GM20000 (cell line): Measurements from ENCODE around the gene LUZP2.

Experiments used
- DNase-seq: peaks from one replicate; pipeline ENCODE4 v3.0.0; 2012; ENCODE audit warnings: low spot score
- CTCF ChIP-seq: IDR thresholded peaks from 2 replicates; pipeline ENCODE4 v1.5.1; 2012; ENCODE audit warnings: mild to moderate bottlenecking, control low read depth; ENCODE audit errors: extremely low read depth, missing control alignments

The LUZP2 gene

GRCh38 chr11:24903555-24903954 lies 406.7 kb downstream of the LUZP2 start:
- TF ChIP-seq CTCF, result no peak

DNA sequence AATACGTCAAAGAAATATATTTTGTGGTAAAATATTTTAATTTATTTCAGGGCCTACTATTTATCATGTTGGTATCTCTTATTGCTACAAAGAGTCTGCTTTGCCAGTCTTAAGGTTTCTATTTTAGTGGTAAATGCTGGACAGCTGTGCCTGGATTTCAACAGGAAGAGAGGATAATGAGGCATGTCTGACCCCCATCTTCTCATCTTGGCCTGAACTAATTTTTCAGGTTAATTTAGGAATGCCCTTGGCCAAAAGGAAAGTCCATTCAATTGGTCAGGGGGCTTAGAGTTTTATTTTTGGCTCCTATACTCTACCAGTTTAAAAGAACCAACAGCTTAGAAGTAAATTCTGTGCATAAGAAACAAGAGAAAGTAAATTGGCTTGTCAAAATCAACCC lies 428.2 kb downstream of the LUZP2 start:
- TF ChIP-seq CTCF, result no peak
- no peak for DNase-seq

More at GRCh38 chr11:24903555-24903954, 406.7 kb downstream of the LUZP2 start:
- no peak for DNase-seq

- DNase-seq, result no peak
Measured at GRCh38 chr11:24932110-24933000, 435.5 kb downstream of the LUZP2 start.

GRCh38 chr11:24934733-24935439 lies 438.0 kb downstream of the LUZP2 start:
- no peak for TF ChIP-seq CTCF
- no peak for DNase-seq

More at GRCh38 chr11:24932110-24933000, 435.5 kb downstream of the LUZP2 start:
- TF ChIP-seq CTCF, result no peak

- no peak for TF ChIP-seq CTCF
- DNase-seq, result no peak
Measured at GRCh38 chr11:24944891-24945290, 448.0 kb downstream of the LUZP2 start.

GRCh38 chr11:24949406-24949805 lies 452.6 kb downstream of the LUZP2 start:
- TF ChIP-seq CTCF, result no peak
- DNase-seq, result no peak

DNA sequence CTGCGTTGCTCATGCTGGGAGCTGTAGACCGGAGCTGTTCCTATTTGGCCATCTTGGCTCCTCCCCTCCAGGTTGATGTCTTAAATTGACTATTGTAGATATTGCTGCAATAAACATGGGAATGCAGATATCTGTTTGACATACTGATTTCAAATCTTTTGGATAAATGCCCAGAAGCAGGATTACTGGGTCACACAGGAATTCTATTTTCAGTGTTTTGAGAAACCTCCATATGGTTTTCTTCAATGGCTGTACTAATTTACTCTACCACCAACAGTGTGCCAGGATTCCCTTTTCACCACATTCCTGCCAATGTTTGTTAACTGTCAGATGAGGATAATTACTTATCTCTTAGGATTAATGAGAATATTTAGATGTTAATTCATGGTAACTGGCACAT lies 467.0 kb downstream of the LUZP2 start:
- TF ChIP-seq CTCF, result no peak

More for the DNA sequence above, 467.0 kb downstream of the LUZP2 start:
- DNase-seq, result no peak
